Left lung (tissue), 10 donors: ENCODE results near the gene PIGH. TPM values are rescaled to one million over a fixed set of nuclear protein-coding genes. Genes with fewer than 3 reads are reported as not detected.

Experiments used
- ATAC-seq: fragments of 200-7000 bp; cut with Tn5 transposase; one replicate; pipeline ENCODE4 v1.9.1; 2020; ENCODE audit warnings: moderate library complexity
- DNase-seq, 4 donors: peaks; one replicate each; pipeline ENCODE4 v3.0.0-alpha.2; 2013 to 2020
- H3K27ac ChIP-seq, 2 donors: fragments of 200-600 bp; sonication (generic) in 1 of 2; one replicate each; pipeline versions ENCODE4 v1.5.0 to v1.8.0; 2020 to 2021
- H3K27me3 ChIP-seq, 2 donors: fragments of 200-600 bp; sonication (generic) in 1 of 2; one replicate each; pipeline versions ENCODE4 v1.5.0 to v1.8.0; 2020 to 2021
- H3K36me3 ChIP-seq, 2 donors: fragments of 200-600 bp; sonication (generic) in 1 of 2; one replicate each; pipeline versions ENCODE4 v1.5.0 to v1.8.0; 2020 to 2021
- H3K4me1 ChIP-seq, 2 donors: fragments of 200-600 bp; one replicate each; pipeline ENCODE4 v1.8.0; 2021
- H3K4me3 ChIP-seq, 2 donors: fragments of 200-600 bp; sonication (generic) in 1 of 2; one replicate each; pipeline versions ENCODE4 v1.5.0 to v1.8.0; 2020 to 2021; ENCODE audit warnings: mild to moderate bottlenecking in 1 of 2
- H3K9me3 ChIP-seq, 2 donors: fragments of 200-600 bp; sonication (generic) in 1 of 2; one replicate each; pipeline versions ENCODE4 v1.5.0 to v1.8.0; 2020 to 2021
- CTCF ChIP-seq, 2 donors: fragments of 200-600 bp; sonication (generic) in 1 of 2; IDR thresholded peaks; one replicate each; pipeline versions ENCODE4 v1.5.0 to v1.8.0; 2021; ENCODE audit warnings: antibody characterized with exemption in 2 of 2
- intact Hi-C, 2 donors: fragments of 100-400 bp; cut with DNase I; formaldehyde crosslinking; loops; one replicate each; pipeline versions ENCODE4 v1.11.2 to v1.14.2; 2022
- polyA plus RNA-seq, 6 donors: library from polyadenylated mRNA; unstranded; fragments of 120-200 nt; gene quantifications; one replicate each; pipeline ENCODE4 v1.2.1, GENCODE V29; 2013; ENCODE audit not compliant: insufficient read length in 6 of 6
- total RNA-seq, 2 donors: library from RNA; stranded (reverse); fragmentation: NEBNext Ultra II Directional; extraction: Animal tissue kit (Norgen Biotek cat#: 25700); gene quantifications; one replicate each; pipeline ENCODE4 v1.2.1, GENCODE V29; 2021
- donor health status: DM: no; HTN: yes; CAD: no.
- donor health status: DM: no; HTN: no; CAD: no.

The PIGH gene
- total and polyA plus RNA-seq, 8 donors, result 12.8 to 28.6 (median 23.1) TPM

- Histone ChIP-seq H3K27ac (no peak overlapping the region), H3K36me3 (no peaks in the 10 kb centered on the region), H3K9me3 (no peaks in the 10 kb centered on the region), H3K27me3 (no peaks in the 10 kb centered on the region), H3K4me3 (no peak overlapping the region), H3K4me1 (no peaks in the 10 kb centered on the region)
- TF ChIP-seq CTCF (IDR thresholded peaks at IDR 0.05), result peak; percentile 69 to 87
- intact Hi-C loops, result loop anchor here in 1 of 2 donors (5.0 kb wide), 1 partner anchor 144 kb away; no protein-coding TSS in a partner anchor
- peak in 2 of 4 donors; percentile 31 to 65 for DNase-seq
- ATAC-seq, result peak; percentile 88
These were observed 28.6 kb downstream of the PIGH start for GRCh38 chr14:67571275-67571990.

- intact Hi-C loops, result loop anchor here in 1 of 2 donors (5.0 kb wide), 1 partner anchor 143 kb away; no protein-coding TSS in a partner anchor
These were observed 29.6 kb downstream of the PIGH start for GRCh38 chr14:67570453-67570852.

GRCh38 chr14:67569651-67570290 lies 30.3 kb downstream of the PIGH start:
- Histone ChIP-seq H3K9me3 (no peaks in the 10 kb centered on the region), H3K36me3 (no peaks in the 10 kb centered on the region), H3K27me3 (no peaks in the 10 kb centered on the region), H3K4me1 (no peaks in the 10 kb centered on the region), H3K27ac (no peak overlapping the region), H3K4me3 (no peak overlapping the region)
- no peak for ATAC-seq
- DNase-seq, result no peak
- intact Hi-C loops, result loop anchor here in 1 of 2 donors (5.0 kb wide), 1 partner anchor 142 kb away; no protein-coding TSS in a partner anchor
- no peak for TF ChIP-seq CTCF (IDR thresholded peaks at IDR 0.05)

More at GRCh38 chr14:67570453-67570852, 29.6 kb downstream of the PIGH start:
- Histone ChIP-seq H3K4me3 (no peak overlapping the region), H3K36me3 (no peaks in the 10 kb centered on the region), H3K27me3 (no peaks in the 10 kb centered on the region), H3K9me3 (no peaks in the 10 kb centered on the region), H3K4me1 (no peaks in the 10 kb centered on the region), H3K27ac (no peak overlapping the region)
- no peak for ATAC-seq
- no peak for TF ChIP-seq CTCF (IDR thresholded peaks at IDR 0.05)
- DNase-seq, result no peak

- Histone ChIP-seq H3K4me3 (no peak overlapping the region), H3K9me3 (no peaks in the 10 kb centered on the region), H3K36me3 (no peaks in the 10 kb centered on the region), H3K27ac (no peak overlapping the region), H3K4me1 (no peaks in the 10 kb centered on the region), H3K27me3 (no peaks in the 10 kb centered on the region)
- ATAC-seq (no peak), DNase-seq (no peak)
- intact Hi-C loops, result no loop called here
- no peak for TF ChIP-seq CTCF (IDR thresholded peaks at IDR 0.05)
These were observed 30.9 kb downstream of the PIGH start for GRCh38 chr14:67569011-67569650.

- Histone ChIP-seq H3K27ac (no peak overlapping the region), H3K4me3 (no peak overlapping the region), H3K27me3 (no peaks in the 10 kb centered on the region), H3K9me3 (no peaks in the 10 kb centered on the region), H3K36me3 (no peaks in the 10 kb centered on the region), H3K4me1 (no peaks in the 10 kb centered on the region)
- no peak for TF ChIP-seq CTCF (IDR thresholded peaks at IDR 0.05)
- ATAC-seq (no peak), DNase-seq (no peak)
- intact Hi-C loops, result no loop called here
These were observed 32.4 kb downstream of the PIGH start for GRCh38 chr14:67567654-67568053.
